Stimulated activated CD4-positive, alpha-beta T cell treated with anti-CD3 and anti-CD28 coated beads, Interleukin-12 subunit alpha, Interleukin-12 subunit beta, amount 100 ng/mL, for 24 hours (primary cell): ENCODE data around the gene GATA2.

ENCODE experiments used
- DNase-seq, 2 experiments: peaks; one replicate each; pipeline ENCODE4 v3.0.0-alpha.2; 2020; ENCODE audit warnings: low read depth in 2 of 2

Gene GATA2

GRCh38 chr3:128456776-128457715 is 36.0 kb downstream of the GATA2 start:
- no peak for DNase-seq

- no peak for DNase-seq
Measured at GRCh38 chr3:128455786-128456748, 36.9 kb downstream of the GATA2 start.

- no peak for DNase-seq
Measured at GRCh38 chr3:128455116-128455515, 37.9 kb downstream of the GATA2 start.

GRCh38 chr3:128454310-128454618 is 38.7 kb downstream of the GATA2 start:
- DNase-seq: no peak

- DNase-seq: no peak
Measured at GRCh38 chr3:128453501-128454309, 39.3 kb downstream of the GATA2 start.

GRCh38 chr3:128452678-128453275 is 40.2 kb downstream of the GATA2 start:
- no peak for DNase-seq

GRCh38 chr3:128452120-128452519 is 40.9 kb downstream of the GATA2 start:
- DNase-seq: no peak

- no peak for DNase-seq
Measured at GRCh38 chr3:128449111-128449638, 43.8 kb downstream of the GATA2 start.

- no peak for DNase-seq
Measured at GRCh38 chr3:128448491-128448890, 44.5 kb downstream of the GATA2 start.

- peak; percentile 17 to 55 for DNase-seq
Measured at GRCh38 chr3:128447561-128448013, 45.4 kb downstream of the GATA2 start.

- DNase-seq: no peak
Measured at GRCh38 chr3:128446821-128447220, 46.2 kb downstream of the GATA2 start.

GRCh38 chr3:128445357-128445756 is 47.6 kb downstream of the GATA2 start:
- no peak for DNase-seq

GRCh38 chr3:128443771-128444170 is 49.2 kb downstream of the GATA2 start:
- no peak for DNase-seq

- no peak for DNase-seq
Measured at GRCh38 chr3:128442949-128443348, 50.1 kb downstream of the GATA2 start.

GRCh38 chr3:128442070-128442469 is 50.9 kb downstream of the GATA2 start:
- no peak for DNase-seq

GRCh38 chr3:128439226-128439625 is 53.8 kb downstream of the GATA2 start:
- DNase-seq: no peak

GRCh38 chr3:128438488-128439072 is 54.4 kb downstream of the GATA2 start:
- DNase-seq: no peak

- no peak for DNase-seq
Measured at GRCh38 chr3:128436214-128436613, 56.8 kb downstream of the GATA2 start.

GRCh38 chr3:128435561-128435960 is 57.4 kb downstream of the GATA2 start:
- no peak for DNase-seq

GRCh38 chr3:128435058-128435457 is 57.9 kb downstream of the GATA2 start:
- no peak for DNase-seq

- DNase-seq: no peak
Measured at GRCh38 chr3:128434524-128434923, 58.5 kb downstream of the GATA2 start.
